Measurements from ENCODE around the gene DSCAM. TPM values are rescaled to one million over a fixed set of nuclear protein-coding genes. Genes with fewer than 3 reads are reported as not detected.

Gene DSCAM
- total RNA-seq, 2 donors from 2014 or later, result 18.5 to 25.5 TPM

GRCh38 chr21:40425981-40426380, 421.0 kb downstream of the DSCAM start:
- H3K9me3 Mint-ChIP-seq, result no peaks in the 10 kb centered on the region
- no peak overlapping the region for H3K27ac ChIP-seq (ENCODE audit: low read depth, low read length)
- no peaks in the 10 kb centered on the region for H3K4me1 ChIP-seq (ENCODE audit: control insufficient read depth, insufficient read depth, low read length)
- H3K36me3 Mint-ChIP-seq (ENCODE audit: low read depth), result peaks cover 23% of the 10 kb centered on the region
- H3K27me3 ChIP-seq (ENCODE audit: control insufficient read depth, insufficient read depth, low read length, poor library complexity, severe bottlenecking), result no peaks in the 10 kb centered on the region
- no peak overlapping the region for H3K4me3 ChIP-seq (ENCODE audit: low read length)
- H3K4me1 Mint-ChIP-seq, result peaks cover 13% of the 10 kb centered on the region
- no peak overlapping the region for H3K4me3 Mint-ChIP-seq
- no peak overlapping the region for H3K9ac ChIP-seq (ENCODE audit: extremely low read depth, low read length, poor library complexity, severe bottlenecking)
- peaks cover 6% of the 10 kb centered on the region for H3K9me3 ChIP-seq (ENCODE audit: control insufficient read depth, low read length)
- H3K27me3 Mint-ChIP-seq (ENCODE audit: insufficient read depth), result no peaks in the 10 kb centered on the region
- 95% methylated on average over 1 of the region's 1 CpG; no CpG with 5 or more reads in 1 of the 2 experiments for WGBS, 2 experiments (ENCODE audit: insufficient coverage in 1 of 2, insufficient read length in 1 of 2)
- no peak for DNase-seq
- TF ChIP-seq CTCF (conservative IDR thresholded peaks at IDR 0.05), result no peak
- H3K36me3 ChIP-seq (ENCODE audit: control insufficient read depth, insufficient read depth, low read length), result peaks cover 22% of the 10 kb centered on the region
- H3K27ac Mint-ChIP-seq, result no peak overlapping the region

GRCh38 chr21:40422896-40423635, 423.9 kb downstream of the DSCAM start:
- Mint-ChIP-seq H3K4me1 (peaks cover 4% of the 10 kb centered on the region), H3K36me3 (ENCODE audit: low read depth) (peaks cover 33% of the 10 kb centered on the region), H3K9me3 (peaks cover 16% of the 10 kb centered on the region), H3K27me3 (ENCODE audit: insufficient read depth) (no peaks in the 10 kb centered on the region), H3K27ac (no peak overlapping the region), H3K4me3 (no peak overlapping the region)
- WGBS, 2 experiments (ENCODE audit: insufficient coverage in 1 of 2, insufficient read length in 1 of 2), result 90 to 100% methylated on average over 7 to 11 of the region's 12 CpGs
- TF ChIP-seq CTCF (conservative IDR thresholded peaks at IDR 0.05), result no peak
- Histone ChIP-seq H3K9ac (ENCODE audit: extremely low read depth, low read length, poor library complexity, severe bottlenecking) (no peak overlapping the region), H3K27me3 (ENCODE audit: control insufficient read depth, insufficient read depth, low read length, poor library complexity, severe bottlenecking) (no peaks in the 10 kb centered on the region), H3K4me1 (ENCODE audit: control insufficient read depth, insufficient read depth, low read length) (no peaks in the 10 kb centered on the region), H3K4me3 (ENCODE audit: low read length) (no peak overlapping the region), H3K36me3 (ENCODE audit: control insufficient read depth, insufficient read depth, low read length) (peaks cover 18% of the 10 kb centered on the region), H3K27ac (ENCODE audit: low read depth, low read length) (no peak overlapping the region), H3K9me3 (ENCODE audit: control insufficient read depth, low read length) (peaks cover 25% of the 10 kb centered on the region)
- DNase-seq, result no peak

DNA sequence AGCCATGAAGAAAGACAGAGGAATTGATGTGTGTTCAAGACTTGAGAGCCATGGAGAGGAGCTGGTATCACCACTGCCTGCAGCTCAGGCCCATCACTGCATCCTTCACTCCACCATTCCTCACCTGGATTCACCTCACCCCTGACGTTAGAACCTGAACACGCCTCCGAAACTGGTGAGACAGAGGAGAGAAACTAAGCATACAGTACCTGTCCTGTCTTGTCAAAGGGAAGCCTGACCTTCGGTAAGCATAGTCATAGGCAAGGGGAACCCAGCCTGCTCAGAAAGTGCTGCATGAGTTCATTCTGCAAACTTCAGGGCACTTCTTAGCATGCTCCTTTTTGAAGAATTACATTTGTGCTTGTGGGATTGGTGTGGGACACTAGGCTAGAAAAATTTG, 425.8 kb downstream of the DSCAM start:
- Mint-ChIP-seq H3K4me3 (no peak overlapping the region), H3K27ac (no peak overlapping the region), H3K36me3 (ENCODE audit: low read depth) (peaks cover 36% of the 10 kb centered on the region), H3K4me1 (peaks cover 4% of the 10 kb centered on the region), H3K27me3 (ENCODE audit: insufficient read depth) (no peaks in the 10 kb centered on the region), H3K9me3 (peaks cover 16% of the 10 kb centered on the region)
- Histone ChIP-seq H3K4me3 (ENCODE audit: low read length) (no peak overlapping the region), H3K9me3 (ENCODE audit: control insufficient read depth, low read length) (peaks cover 25% of the 10 kb centered on the region), H3K4me1 (ENCODE audit: control insufficient read depth, insufficient read depth, low read length) (no peaks in the 10 kb centered on the region), H3K27me3 (ENCODE audit: control insufficient read depth, insufficient read depth, low read length, poor library complexity, severe bottlenecking) (no peaks in the 10 kb centered on the region), H3K36me3 (ENCODE audit: control insufficient read depth, insufficient read depth, low read length) (peaks cover 18% of the 10 kb centered on the region), H3K27ac (ENCODE audit: low read depth, low read length) (no peak overlapping the region), H3K9ac (ENCODE audit: extremely low read depth, low read length, poor library complexity, severe bottlenecking) (no peak overlapping the region)
- DNase-seq, result no peak
- 90 to 92% methylated on average over 1 to 4 of the region's 4 CpGs for WGBS, 2 experiments (ENCODE audit: insufficient coverage in 1 of 2, insufficient read length in 1 of 2)
- TF ChIP-seq CTCF (conservative IDR thresholded peaks at IDR 0.05), result no peak

All from endodermal cell (in vitro differentiated cells).